Ascending aorta (tissue), 2 donors: ENCODE results near the gene UGP2. TPM values are rescaled to one million over a fixed set of nuclear protein-coding genes. Genes with fewer than 3 reads are reported as not detected.
A peak's percentile ranks its signal among the peaks of the same experiment; 100 is the strongest.

Experiments
- DNase-seq, 2 donors: peaks; one replicate each; pipeline ENCODE4 v3.0.0-alpha.2; 2019; ENCODE audit warnings: low spot score in 2 of 2
- H3K27ac ChIP-seq, 2 donors: fragments of 200-600 bp; sonication (generic); one replicate each; pipeline ENCODE4 v1.5.1; 2016 to 2017; ENCODE audit warnings: mild to moderate bottlenecking in 1 of 2
- H3K27me3 ChIP-seq: fragments of 200-600 bp; sonication (generic); one replicate; pipeline ENCODE4 v1.5.1; 2017
- H3K36me3 ChIP-seq, 2 donors: fragments of 200-600 bp; sonication (generic); one replicate each; pipeline ENCODE4 v1.5.1; 2016
- H3K4me1 ChIP-seq, 2 donors: fragments of 200-600 bp; sonication (generic); one replicate each; pipeline ENCODE4 v1.5.1; 2016 to 2017; ENCODE audit warnings: mild to moderate bottlenecking in 1 of 2
- H3K4me3 ChIP-seq, 2 donors: fragments of 200-600 bp; sonication (generic); one replicate each; pipeline ENCODE4 v1.5.1; 2016 to 2017; ENCODE audit warnings: mild to moderate bottlenecking in 1 of 2
- H3K9me3 ChIP-seq, 2 donors: fragments of 200-600 bp; sonication (generic); one replicate each; pipeline ENCODE4 v1.5.1; 2016
- intact Hi-C: fragments of 100-400 bp; cut with DNase I; formaldehyde crosslinking; loops from one replicate; pipeline ENCODE4 v1.15.1; 2023
- total RNA-seq: library from RNA; depleted of rRNA; stranded (reverse); fragments of >200 nt; gene quantifications from one replicate; pipeline ENCODE4 v1.1.0, GENCODE V29; 2016
- TF ChIP-seq, protein P1 (sequence below), 3 experiments: fragments of 200-600 bp in 2 of 3; fragments of 450-650 bp in 1 of 3; sonication (generic) in 2 of 3; IDR thresholded peaks; one replicate each; pipeline ENCODE4 v1.5.1; 2016 to 2019; ENCODE audit warnings: antibody characterized with exemption in 3 of 3, mild to moderate bottlenecking in 1 of 3, moderate library complexity in 1 of 3

UGP2 gene
- total RNA-seq, 1 donor from 2014 or later, result 25.7 TPM

DNA sequence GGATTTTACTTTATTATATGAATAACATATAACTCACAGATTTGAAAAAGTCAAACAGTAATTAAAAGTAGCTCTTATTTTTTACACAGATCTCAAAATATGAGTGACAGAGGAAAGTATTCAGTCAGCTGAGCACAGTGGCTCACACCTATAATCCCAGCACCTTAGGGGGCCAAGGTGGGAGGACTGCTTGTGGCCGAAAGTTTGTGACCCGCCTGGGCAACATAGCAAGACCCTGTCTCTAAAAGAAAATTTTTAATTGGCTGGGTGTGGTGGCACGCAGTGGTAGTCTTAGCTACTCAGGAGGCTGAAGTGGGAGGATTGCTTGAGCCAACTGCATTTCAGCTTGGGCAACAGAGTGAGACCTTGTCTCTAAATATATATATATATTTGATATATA lies 19.2 kb upstream of the UGP2 start:
- TF ChIP-seq, protein P1, sequence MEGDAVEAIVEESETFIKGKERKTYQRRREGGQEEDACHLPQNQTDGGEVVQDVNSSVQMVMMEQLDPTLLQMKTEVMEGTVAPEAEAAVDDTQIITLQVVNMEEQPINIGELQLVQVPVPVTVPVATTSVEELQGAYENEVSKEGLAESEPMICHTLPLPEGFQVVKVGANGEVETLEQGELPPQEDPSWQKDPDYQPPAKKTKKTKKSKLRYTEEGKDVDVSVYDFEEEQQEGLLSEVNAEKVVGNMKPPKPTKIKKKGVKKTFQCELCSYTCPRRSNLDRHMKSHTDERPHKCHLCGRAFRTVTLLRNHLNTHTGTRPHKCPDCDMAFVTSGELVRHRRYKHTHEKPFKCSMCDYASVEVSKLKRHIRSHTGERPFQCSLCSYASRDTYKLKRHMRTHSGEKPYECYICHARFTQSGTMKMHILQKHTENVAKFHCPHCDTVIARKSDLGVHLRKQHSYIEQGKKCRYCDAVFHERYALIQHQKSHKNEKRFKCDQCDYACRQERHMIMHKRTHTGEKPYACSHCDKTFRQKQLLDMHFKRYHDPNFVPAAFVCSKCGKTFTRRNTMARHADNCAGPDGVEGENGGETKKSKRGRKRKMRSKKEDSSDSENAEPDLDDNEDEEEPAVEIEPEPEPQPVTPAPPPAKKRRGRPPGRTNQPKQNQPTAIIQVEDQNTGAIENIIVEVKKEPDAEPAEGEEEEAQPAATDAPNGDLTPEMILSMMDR (IDR thresholded peaks at IDR 0.05), result no peak
- H3K27ac ChIP-seq, result peak overlapping the region; percentile 48 to 71
- intact Hi-C loops, result no loop called here

DNA sequence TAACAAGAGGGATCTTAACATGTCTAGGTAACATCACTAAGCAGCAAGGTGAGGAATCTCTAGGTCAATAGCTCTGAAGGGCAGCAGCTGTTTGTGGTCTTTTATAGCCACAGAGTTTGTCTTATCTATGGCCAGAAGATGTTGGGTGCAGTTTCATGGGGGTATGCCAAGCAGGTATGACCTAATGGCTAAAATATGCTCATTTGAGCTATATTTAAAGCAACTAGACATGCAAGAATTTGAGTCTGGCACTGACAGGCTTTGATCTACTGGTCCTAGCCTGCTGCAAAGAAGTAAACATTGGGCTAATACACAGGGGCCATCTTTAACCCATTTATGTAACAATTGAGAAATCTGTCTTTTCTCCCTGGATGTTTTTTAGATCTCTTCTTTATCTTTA lies 13.9 kb upstream of the UGP2 start:
- intact Hi-C loops, result loop anchor here (1.0 kb wide), 1 partner anchor 13 kb away; no protein-coding TSS in a partner anchor
- no peak for DNase-seq
- Histone ChIP-seq H3K4me3 (no peak overlapping the region), H3K27ac (peak overlapping the region; percentile 36 to 70), H3K27me3 (no peaks in the 10 kb centered on the region), H3K36me3 (no peaks in the 10 kb centered on the region), H3K4me1 (peaks cover 0 to 24% of the 10 kb centered on the region in 2 donors), H3K9me3 (no peaks in the 10 kb centered on the region)
- TF ChIP-seq, protein P1 (IDR thresholded peaks at IDR 0.05), result no peak

More for the DNA sequence above, 19.2 kb upstream of the UGP2 start:
- H3K9me3 ChIP-seq, result no peaks in the 10 kb centered on the region
- no peak for DNase-seq
- no peaks in the 10 kb centered on the region for H3K27me3 ChIP-seq
- H3K36me3 ChIP-seq, result no peaks in the 10 kb centered on the region
- no peak overlapping the region for H3K4me3 ChIP-seq
- peaks cover 5 to 30% of the 10 kb centered on the region in 2 donors for H3K4me1 ChIP-seq

DNA sequence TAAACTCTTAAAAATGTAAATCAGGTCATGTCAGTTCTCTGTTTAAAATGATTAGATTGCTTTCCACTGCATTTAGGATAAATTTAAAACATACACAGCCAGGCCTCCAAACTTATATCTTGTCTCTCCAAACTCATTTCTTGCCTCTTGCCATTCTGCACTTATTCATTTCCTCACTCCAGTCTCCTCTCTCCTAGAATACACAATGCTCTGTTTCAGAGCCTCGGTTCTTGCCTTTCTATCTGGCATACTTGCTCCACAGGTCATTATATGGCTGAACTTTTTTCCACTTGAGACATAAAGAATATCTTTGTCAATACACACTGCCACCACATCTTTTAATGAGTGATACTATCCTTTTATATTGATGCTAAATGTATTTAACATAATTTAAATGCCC lies 10.5 kb upstream of the UGP2 start:
- no peak for DNase-seq
- Histone ChIP-seq H3K9me3 (no peaks in the 10 kb centered on the region), H3K36me3 (no peaks in the 10 kb centered on the region), H3K4me3 (no peak overlapping the region), H3K4me1 (peaks cover 0 to 21% of the 10 kb centered on the region in 2 donors), H3K27me3 (no peaks in the 10 kb centered on the region), H3K27ac (no peak overlapping the region)
- intact Hi-C loops, result no loop called here
- TF ChIP-seq, protein P1 (IDR thresholded peaks at IDR 0.05), result no peak

DNA sequence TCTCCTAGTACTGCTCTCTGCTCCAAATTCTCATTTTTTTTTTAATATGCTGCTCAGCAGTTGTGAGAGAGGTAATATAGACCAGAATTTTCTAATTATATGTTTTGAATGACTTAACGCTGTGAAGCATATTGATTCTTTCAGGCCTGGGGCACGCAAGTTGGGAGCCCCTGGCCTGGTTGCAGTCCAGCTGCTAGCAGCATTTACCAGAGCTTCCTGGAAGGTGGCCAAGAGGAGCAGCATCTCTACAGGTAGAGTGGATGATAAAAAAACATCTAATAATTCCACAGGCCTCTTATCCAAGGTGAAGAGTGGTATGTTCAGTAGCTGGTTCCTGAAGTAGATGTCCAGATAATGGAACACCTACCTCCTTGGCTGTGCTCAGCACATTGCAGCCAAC lies 7.3 kb upstream of the UGP2 start:
- DNase-seq, result no peak
- no peaks in the 10 kb centered on the region for H3K27me3 ChIP-seq
- H3K9me3 ChIP-seq, result no peaks in the 10 kb centered on the region
- no peak overlapping the region for H3K27ac ChIP-seq
- no peak overlapping the region for H3K4me3 ChIP-seq
- peaks cover 0 to 9% of the 10 kb centered on the region in 2 donors for H3K4me1 ChIP-seq
- no peaks in the 10 kb centered on the region for H3K36me3 ChIP-seq
- intact Hi-C loops, result no loop called here
- TF ChIP-seq, protein P1 (IDR thresholded peaks at IDR 0.05), result no peak

DNA sequence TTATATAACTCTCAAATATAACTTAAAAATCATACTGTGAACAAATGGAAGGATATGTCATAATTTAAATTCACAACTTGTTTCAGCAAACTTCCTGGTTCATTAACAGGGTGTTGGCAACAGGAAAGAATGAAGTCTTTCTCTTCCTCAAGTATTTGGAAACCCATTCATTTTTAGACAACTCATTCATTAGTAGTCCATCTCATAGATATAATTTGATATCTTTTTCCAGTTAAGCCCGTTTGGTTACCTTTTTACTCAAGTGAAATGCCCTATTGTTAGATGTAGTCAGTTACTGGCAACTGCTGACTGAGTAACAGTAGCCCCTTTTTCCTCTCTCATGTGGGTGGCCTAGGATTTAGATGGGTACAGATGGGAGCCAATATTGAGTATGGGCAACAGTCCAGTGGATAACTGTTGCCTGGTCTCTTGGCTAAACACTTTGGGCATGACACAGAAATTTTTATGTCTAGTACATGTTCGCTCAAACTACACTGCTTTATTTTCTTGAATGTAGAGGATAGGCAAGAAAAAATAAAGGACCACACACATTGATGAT lies 4.6 kb upstream of the UGP2 start:
- DNase-seq, result no peak
- Histone ChIP-seq H3K9me3 (no peaks in the 10 kb centered on the region), H3K27me3 (no peaks in the 10 kb centered on the region), H3K4me1 (peaks cover 0 to 16% of the 10 kb centered on the region in 2 donors), H3K27ac (peak overlapping the region in 1 of 2 donors; percentile 42), H3K4me3 (no peak overlapping the region), H3K36me3 (no peaks in the 10 kb centered on the region)
- TF ChIP-seq, protein P1 (IDR thresholded peaks at IDR 0.05), result no peak
- intact Hi-C loops, result no loop called here
